Neuronal stem cell (in vitro differentiated cells): ENCODE results near the gene CASP6.

ENCODE experiments used
- DNase-seq: peaks from one replicate; pipeline ENCODE4 v3.0.0-alpha.2; 2013; ENCODE audit warnings: low spot score
- H2AFZ ChIP-seq: one replicate; pipeline ENCODE4 v1.6.1; 2013; ENCODE audit warnings: mild to moderate bottlenecking, low read length, inconsistent platforms
- H2AK5ac ChIP-seq: 2 replicates; pipeline ENCODE4 v1.6.1; 2013; ENCODE audit warnings: low read depth, mild to moderate bottlenecking, inconsistent platforms, low read length, moderate library complexity, mixed read lengths
- H2BK120ac ChIP-seq: 2 replicates; pipeline ENCODE4 v1.6.1; 2013; ENCODE audit warnings: low read depth, mild to moderate bottlenecking, inconsistent platforms, low read length, moderate library complexity, mixed read lengths
- H2BK12ac ChIP-seq: one replicate; pipeline ENCODE4 v1.6.1; 2013; ENCODE audit warnings: low read length, inconsistent platforms
- H2BK15ac ChIP-seq: 2 replicates; pipeline ENCODE4 v1.6.1; 2013; ENCODE audit warnings: mild to moderate bottlenecking, low read length, inconsistent platforms, mixed read lengths
- H2BK5ac ChIP-seq: one replicate; pipeline ENCODE4 v1.6.1; 2013; ENCODE audit warnings: inconsistent platforms, mild to moderate bottlenecking, low read length, moderate library complexity
- H3K14ac ChIP-seq: one replicate; pipeline ENCODE4 v1.6.1; 2013; ENCODE audit warnings: low read length, inconsistent platforms
- H3K18ac ChIP-seq: 2 replicates; pipeline ENCODE4 v1.6.1; 2013; ENCODE audit warnings: low read length, inconsistent platforms
- H3K23ac ChIP-seq: 2 replicates; pipeline ENCODE4 v1.6.1; 2013; ENCODE audit warnings: low read depth, mild to moderate bottlenecking, mixed read lengths, low read length, inconsistent platforms; ENCODE audit not compliant: poor library complexity
- H3K27ac ChIP-seq: replicated peaks from 3 replicates; pipeline ENCODE4 v1.5.1; 2013; ENCODE audit warnings: low read length, inconsistent platforms
- H3K27me3 ChIP-seq, 3 experiments: 2 replicates each; pipeline ENCODE4 v1.6.1; 2013; ENCODE audit warnings: low read length in 3 of 3, mild to moderate bottlenecking in 2 of 3, inconsistent platforms in 1 of 3, low read depth in 1 of 3, mixed read lengths in 1 of 3, moderate library complexity in 1 of 3; ENCODE audit not compliant: control insufficient read depth in 3 of 3, insufficient read depth in 3 of 3
- H3K36me3 ChIP-seq, 2 donors: replicated peaks in 1 of 2; 2 replicates each; pipeline ENCODE4 v1.6.1; 2013; ENCODE audit warnings: low read length in 2 of 2; ENCODE audit not compliant: control insufficient read depth in 2 of 2, insufficient read depth in 2 of 2
- H3K4ac ChIP-seq: 2 replicates; pipeline ENCODE4 v1.6.1; 2013; ENCODE audit warnings: inconsistent platforms, mild to moderate bottlenecking, low read length, moderate library complexity
- H3K4me1 ChIP-seq, 2 donors: 1 replicate in 1 of 2; 2 replicates in 1 of 2; pipeline ENCODE4 v1.6.1; 2013; ENCODE audit warnings: low read length in 2 of 2, low read depth in 1 of 2; ENCODE audit not compliant: control insufficient read depth in 2 of 2, insufficient read depth in 1 of 2
- H3K4me2 ChIP-seq: one replicate; pipeline ENCODE4 v1.6.1; 2013; ENCODE audit warnings: mild to moderate bottlenecking, low read length, inconsistent platforms; ENCODE audit not compliant: insufficient read depth, poor library complexity, severe bottlenecking
- H3K4me3 ChIP-seq, 2 donors: 2 replicates each; pipeline ENCODE4 v1.5.1; 2013; ENCODE audit warnings: low read length in 2 of 2, mild to moderate bottlenecking in 2 of 2, inconsistent platforms in 1 of 2, moderate library complexity in 1 of 2
- H3K79me1 ChIP-seq: one replicate; pipeline ENCODE4 v1.6.1; 2013; ENCODE audit warnings: low read depth, mild to moderate bottlenecking, inconsistent platforms, low read length, moderate library complexity
- H3K9ac ChIP-seq: one replicate; pipeline ENCODE4 v1.6.1; 2013; ENCODE audit warnings: mild to moderate bottlenecking, low read depth, low read length, inconsistent platforms; ENCODE audit not compliant: poor library complexity
- H3K9me3 ChIP-seq, 2 donors: replicated peaks in 1 of 2; 2 replicates each; pipeline versions ENCODE3 to v1.6.1; 2013; ENCODE audit warnings: low read length in 2 of 2, mild to moderate bottlenecking in 2 of 2, inconsistent platforms in 1 of 2, low read depth in 1 of 2, mixed read lengths in 1 of 2, moderate library complexity in 1 of 2; ENCODE audit not compliant: control insufficient read depth in 2 of 2, insufficient read depth in 1 of 2
- H4K8ac ChIP-seq: one replicate; pipeline ENCODE4 v1.6.1; 2013; ENCODE audit warnings: low read depth, mild to moderate bottlenecking, inconsistent platforms, low read length, moderate library complexity
- H4K91ac ChIP-seq: one replicate; pipeline ENCODE4 v1.6.1; 2013; ENCODE audit warnings: low read length, low read depth, mild to moderate bottlenecking, inconsistent platforms; ENCODE audit not compliant: poor library complexity
- WGBS, 2 donors: extraction: QIAGEN DNeasy Blood & Tissue Kit; methylation state at CpG; one replicate each; pipeline ENCODE4 v1.1.7; 2013; ENCODE audit warnings: missing lambda C conversion rate in 2 of 2, mixed read lengths in 1 of 2; ENCODE audit not compliant: insufficient read length in 2 of 2, insufficient replicate concordance in 1 of 2; ENCODE audit errors: extremely low coverage in 2 of 2; 5-methylcytosine and 5-hydroxymethylcytosine counted together

The CASP6 gene

GRCh38 chr4:109662771-109663170, 40.5 kb downstream of the CASP6 start:
- DNase-seq: no peak
- Histone ChIP-seq H4K8ac (no peak overlapping the region), H2BK12ac (no peak overlapping the region), H3K4ac (no peak overlapping the region), H2AFZ (no peak overlapping the region), H2BK120ac (no peak overlapping the region), H3K27ac (no peak overlapping the region), H3K27me3 (no peaks in the 10 kb centered on the region), H3K14ac (no peak overlapping the region), H2AK5ac (no peak overlapping the region), H3K4me2 (no peak overlapping the region), H3K18ac (no peak overlapping the region), H3K23ac (no peak overlapping the region), H3K79me1 (no peaks in the 10 kb centered on the region), H3K4me1 (peaks cover 0 to 7% of the 10 kb centered on the region in 2 donors), H2BK5ac (no peak overlapping the region), H2BK15ac (no peak overlapping the region), H3K4me3 (no peak overlapping the region), H3K9me3 (no peaks in the 10 kb centered on the region), H4K91ac (no peak overlapping the region), H3K36me3 (peaks cover 0 to 3% of the 10 kb centered on the region in 2 donors), H3K9ac (no peak overlapping the region)
- no CpG with 5 or more reads among the region's 3 CpGs for WGBS, 2 donors

GRCh38 chr4:109662116-109662515, 41.1 kb downstream of the CASP6 start:
- no peaks in the 10 kb centered on the region for H3K79me1 ChIP-seq
- H3K36me3 ChIP-seq: peaks cover 0 to 3% of the 10 kb centered on the region in 2 donors
- H3K14ac ChIP-seq: no peak overlapping the region
- H4K91ac ChIP-seq: no peak overlapping the region
- H3K9ac ChIP-seq: no peak overlapping the region
- H4K8ac ChIP-seq: no peak overlapping the region
- H2BK120ac ChIP-seq: no peak overlapping the region
- H3K27me3 ChIP-seq: no peaks in the 10 kb centered on the region
- H3K4me3 ChIP-seq: no peak overlapping the region
- H2AFZ ChIP-seq: no peak overlapping the region
- H3K4ac ChIP-seq: no peak overlapping the region
- H3K4me1 ChIP-seq: peaks cover 0 to 7% of the 10 kb centered on the region in 2 donors
- no peak overlapping the region for H3K4me2 ChIP-seq
- H2BK12ac ChIP-seq: no peak overlapping the region
- no CpG with 5 or more reads among the region's 2 CpGs for WGBS, 2 donors
- H2BK5ac ChIP-seq: no peak overlapping the region
- no peak overlapping the region for H2BK15ac ChIP-seq
- no peak overlapping the region for H3K23ac ChIP-seq
- no peak overlapping the region for H2AK5ac ChIP-seq
- no peaks in the 10 kb centered on the region for H3K9me3 ChIP-seq
- no peak overlapping the region for H3K18ac ChIP-seq
- H3K27ac ChIP-seq: no peak overlapping the region
- DNase-seq: no peak

- H3K9me3 ChIP-seq: no peaks in the 10 kb centered on the region
- H4K8ac ChIP-seq: no peak overlapping the region
- H3K14ac ChIP-seq: no peak overlapping the region
- H2BK5ac ChIP-seq: no peak overlapping the region
- no peak overlapping the region for H4K91ac ChIP-seq
- H3K4me1 ChIP-seq: peaks cover 0 to 7% of the 10 kb centered on the region in 2 donors
- H3K79me1 ChIP-seq: no peaks in the 10 kb centered on the region
- no peak overlapping the region for H3K18ac ChIP-seq
- no peak overlapping the region for H2AFZ ChIP-seq
- WGBS, 2 donors: no CpG with 5 or more reads among the region's 6 CpGs
- no peak overlapping the region for H3K9ac ChIP-seq
- H2AK5ac ChIP-seq: no peak overlapping the region
- peaks cover 0 to 3% of the 10 kb centered on the region in 2 donors for H3K36me3 ChIP-seq
- H2BK15ac ChIP-seq: no peak overlapping the region
- H3K4ac ChIP-seq: no peak overlapping the region
- H2BK120ac ChIP-seq: no peak overlapping the region
- H3K4me3 ChIP-seq: no peak overlapping the region
- no peak for DNase-seq
- H3K23ac ChIP-seq: no peak overlapping the region
- H3K4me2 ChIP-seq: no peak overlapping the region
- no peaks in the 10 kb centered on the region for H3K27me3 ChIP-seq
- no peak overlapping the region for H3K27ac ChIP-seq
- H2BK12ac ChIP-seq: no peak overlapping the region
These were observed 44.3 kb downstream of the CASP6 start for GRCh38 chr4:109658871-109659410.

- Histone ChIP-seq H2AFZ (no peak overlapping the region), H3K14ac (no peak overlapping the region), H4K8ac (no peak overlapping the region), H3K4me1 (peaks cover 0 to 4% of the 10 kb centered on the region in 2 donors), H3K27me3 (no peaks in the 10 kb centered on the region), H2BK120ac (no peak overlapping the region), H3K27ac (no peak overlapping the region), H2BK15ac (no peak overlapping the region), H3K4me3 (no peak overlapping the region), H3K79me1 (no peaks in the 10 kb centered on the region), H4K91ac (no peak overlapping the region), H3K9me3 (no peaks in the 10 kb centered on the region), H2AK5ac (no peak overlapping the region), H2BK5ac (no peak overlapping the region), H3K9ac (no peak overlapping the region), H3K36me3 (no peaks in the 10 kb centered on the region), H3K18ac (no peak overlapping the region), H3K4ac (no peak overlapping the region), H3K4me2 (no peak overlapping the region), H3K23ac (no peak overlapping the region), H2BK12ac (no peak overlapping the region)
- no peak for DNase-seq
- WGBS, 2 donors: no CpG with 5 or more reads among the region's 9 CpGs
These were observed 45.3 kb downstream of the CASP6 start for GRCh38 chr4:109657854-109658418.
